ENCODE data around the gene PTGES2.
A peak's percentile ranks its signal among the peaks of the same experiment; 100 is the strongest.
"Not testable (repeated sequence)": the region's sequence is repeated elsewhere in the genome, so short reads cannot be mapped to it uniquely, and the experiment has no call there.

PTGES2 gene

DNA sequence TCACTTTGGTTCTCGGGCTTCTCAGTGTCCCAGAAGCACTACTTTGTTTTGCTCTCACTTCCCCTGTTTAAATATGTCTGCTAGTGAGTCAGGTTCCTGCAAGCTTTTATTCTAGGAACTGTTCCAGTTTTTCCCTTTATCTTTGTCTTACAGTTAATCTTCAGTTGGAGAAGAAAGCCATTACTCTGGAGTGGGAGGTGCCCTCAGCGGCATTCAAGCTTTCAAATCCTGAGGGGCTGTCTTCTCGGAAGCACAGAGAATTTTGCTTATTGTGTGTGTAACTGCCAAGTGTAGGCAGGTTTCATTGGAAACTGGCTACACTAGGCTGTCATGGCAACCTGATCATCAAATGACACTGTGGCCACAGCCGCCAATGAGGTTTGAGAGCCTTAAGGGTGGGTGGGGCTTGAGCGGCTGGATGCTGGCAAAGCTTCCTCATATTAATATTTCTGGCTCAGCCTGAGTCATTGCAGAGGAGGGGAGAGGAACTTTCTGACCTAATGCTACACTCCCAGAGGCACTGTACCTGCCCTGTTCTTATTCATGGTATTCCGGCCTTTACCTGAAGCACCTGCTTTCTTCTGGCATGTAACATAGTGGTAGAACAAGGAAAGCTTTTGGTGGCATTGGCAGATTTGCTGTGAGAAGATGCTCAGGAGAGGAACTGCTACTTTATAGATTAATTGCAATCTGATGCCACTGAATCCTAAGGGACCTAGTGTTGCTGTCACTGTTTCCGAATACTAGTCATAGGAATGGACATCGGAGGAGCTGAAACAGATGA, 33.2 kb downstream of the PTGES2 start:
- peak; percentile 74 for DNase-seq (ENCODE audit: extremely low spot score, insufficient read length, low read depth)

DNA sequence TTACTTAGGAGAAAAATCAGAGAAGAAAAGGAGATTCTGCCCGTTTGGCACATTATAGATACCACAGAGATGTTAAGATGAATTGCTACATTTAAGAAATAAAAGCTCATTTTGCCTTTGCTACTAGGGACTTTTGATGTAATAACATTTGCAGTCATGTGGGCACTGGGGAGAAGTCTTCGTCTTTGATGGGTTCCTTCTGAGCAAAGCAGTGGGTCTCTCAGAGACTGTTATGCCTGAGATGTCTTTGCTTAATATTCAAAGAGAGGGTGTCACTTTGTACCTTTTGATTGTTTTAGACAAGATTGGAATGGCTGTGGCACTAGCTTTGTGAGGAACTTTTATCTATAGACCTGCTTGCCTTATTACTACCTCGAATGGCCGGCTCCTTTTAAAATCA, 34.5 kb downstream of the PTGES2 start:
- FAIRE-seq = no peak

More for the DNA sequence above, 33.2 kb downstream of the PTGES2 start:
- FAIRE-seq = peak; percentile 48

DNA sequence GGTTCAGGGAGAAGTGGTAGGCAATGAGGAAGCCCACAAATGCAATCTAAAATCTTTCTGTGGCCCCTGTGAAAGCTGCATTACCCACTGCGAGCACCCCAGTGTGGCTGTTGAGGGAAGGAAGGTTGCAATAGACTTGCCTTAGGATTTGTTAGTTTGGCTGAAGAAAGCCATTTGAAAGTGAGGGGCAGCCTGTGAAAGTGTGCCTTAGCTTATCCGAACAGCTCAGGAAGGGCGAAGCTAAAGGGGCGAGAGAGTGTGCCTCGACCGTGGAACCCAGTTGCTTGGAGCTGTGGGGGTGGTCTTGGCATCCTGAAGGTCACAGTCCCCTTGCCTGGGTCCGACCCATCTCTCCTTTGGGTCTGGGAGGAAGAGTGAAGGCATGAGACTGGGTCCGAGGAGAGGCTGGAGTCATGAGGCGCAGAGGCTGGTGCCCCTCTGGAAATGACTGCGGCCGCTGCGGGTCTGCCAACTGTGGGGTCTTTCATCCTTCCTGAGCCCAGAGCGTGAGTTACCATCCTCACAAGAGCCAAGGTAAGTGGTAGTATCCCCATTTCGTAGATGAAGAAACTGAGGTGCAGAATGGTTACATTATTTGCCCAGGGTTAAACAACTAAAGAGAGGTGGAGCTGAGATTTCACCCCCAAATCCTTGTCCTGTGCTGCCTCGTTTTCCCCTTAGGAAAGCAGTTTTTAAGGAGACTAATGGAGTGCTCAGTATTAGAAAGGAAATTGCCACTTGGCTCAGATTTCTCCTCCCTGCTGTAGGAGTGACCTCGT, 35.1 kb downstream of the PTGES2 start:
- no peak for DNase-seq (ENCODE audit: extremely low spot score, insufficient read length, low read depth)
- FAIRE-seq = no peak

More for the DNA sequence above, 34.5 kb downstream of the PTGES2 start:
- no peak for DNase-seq (ENCODE audit: extremely low spot score, insufficient read length, low read depth)

DNA sequence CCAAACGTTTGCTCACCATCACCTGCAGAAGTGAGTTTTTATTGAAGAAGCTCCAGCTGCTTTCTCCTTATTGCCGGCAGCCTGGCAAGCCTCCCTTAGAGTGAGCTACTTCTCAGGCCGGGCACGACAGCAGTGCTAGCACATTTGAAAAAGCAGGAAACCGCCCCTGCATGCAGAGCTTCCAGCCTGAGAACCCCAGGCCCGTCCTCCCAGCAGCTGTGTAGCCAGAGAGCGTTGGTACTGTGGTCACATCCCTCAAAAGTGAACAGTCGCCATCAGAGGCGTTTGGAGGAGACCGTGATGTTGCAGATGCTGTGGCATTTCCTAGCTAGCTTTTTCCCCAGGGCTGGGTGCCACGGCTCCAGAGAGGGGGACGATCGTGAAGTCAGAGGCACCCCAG, 36.0 kb downstream of the PTGES2 start:
- FAIRE-seq (no peak), DNase-seq (ENCODE audit: extremely low spot score, insufficient read length, low read depth) (no peak)

DNA sequence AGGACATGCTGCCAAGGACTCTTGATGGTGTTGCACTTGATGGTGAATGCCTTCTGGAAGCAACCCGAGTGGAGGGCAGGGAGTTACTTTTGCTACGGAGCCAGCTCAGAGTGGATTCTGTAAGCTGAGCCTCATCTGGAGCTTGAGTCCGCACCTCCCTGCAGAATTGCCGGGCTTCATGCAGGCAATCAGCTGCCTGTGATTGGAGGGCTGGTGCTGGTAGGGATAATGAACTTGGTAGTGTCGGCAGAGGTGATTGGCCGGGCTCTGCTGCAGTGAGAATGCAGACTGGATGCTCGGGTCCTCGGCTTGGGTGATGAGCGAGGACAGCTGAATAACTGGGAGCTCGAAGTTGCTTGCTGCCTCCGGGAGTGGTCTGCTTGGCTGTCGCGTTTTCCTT, 36.4 kb downstream of the PTGES2 start:
- DNase-seq (ENCODE audit: extremely low spot score, insufficient read length, low read depth) (no peak), FAIRE-seq (no peak)

DNA sequence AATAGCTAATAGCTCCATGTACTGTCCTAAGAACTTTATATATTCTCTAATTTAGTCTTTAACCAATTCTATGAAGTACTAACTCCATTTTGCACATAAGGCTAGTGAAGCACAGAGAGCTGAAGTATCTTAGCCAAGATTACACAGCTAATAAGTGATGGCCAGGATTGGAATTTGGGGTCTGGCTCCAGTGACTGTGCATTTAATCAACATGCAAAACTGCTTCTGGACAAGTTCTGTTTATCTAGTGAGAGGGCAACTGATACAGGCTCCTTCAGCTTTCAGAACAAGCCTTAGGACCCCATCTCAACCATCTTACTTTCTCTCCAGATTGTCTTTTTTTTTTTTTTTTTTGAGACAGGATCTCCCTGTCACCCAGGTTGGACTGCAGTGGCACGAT, 38.2 kb downstream of the PTGES2 start:
- no peak for DNase-seq (ENCODE audit: extremely low spot score, insufficient read length, low read depth)
- no peak for FAIRE-seq

DNA sequence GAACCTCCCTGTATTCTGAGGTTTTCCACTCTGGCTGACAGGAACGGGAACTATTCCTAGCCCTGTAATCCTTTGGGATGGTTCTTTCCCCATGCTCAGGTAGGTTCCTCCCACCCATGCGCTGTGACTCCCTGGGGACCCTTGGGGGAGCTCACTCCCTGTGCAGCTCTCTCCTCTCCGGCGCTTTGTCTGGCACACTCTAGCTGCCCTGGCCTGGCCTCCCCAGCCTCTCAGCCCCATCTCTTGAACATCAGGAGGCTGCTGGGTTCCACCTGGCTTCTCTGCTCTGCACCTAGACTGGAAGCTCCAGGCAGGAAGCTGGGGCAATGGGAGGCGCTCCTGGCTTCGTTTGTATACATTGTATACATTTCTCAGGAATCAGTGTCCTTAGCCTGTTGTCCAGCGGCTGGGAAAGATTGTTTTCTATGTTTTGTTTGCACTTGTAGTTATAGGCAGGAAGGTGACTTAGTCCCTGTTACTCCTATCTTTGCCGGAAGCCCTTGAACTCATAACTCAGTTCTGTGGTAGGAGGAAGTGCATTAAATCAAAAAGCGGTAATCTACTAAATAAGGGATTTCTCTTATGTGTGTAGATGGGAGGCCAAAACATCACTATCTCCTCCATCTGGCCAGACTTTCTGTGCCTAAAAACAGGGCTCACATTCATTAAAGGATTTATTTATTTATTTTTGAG, 39.1 kb downstream of the PTGES2 start:
- FAIRE-seq (no peak), DNase-seq (ENCODE audit: extremely low spot score, insufficient read length, low read depth) (no peak)

DNA sequence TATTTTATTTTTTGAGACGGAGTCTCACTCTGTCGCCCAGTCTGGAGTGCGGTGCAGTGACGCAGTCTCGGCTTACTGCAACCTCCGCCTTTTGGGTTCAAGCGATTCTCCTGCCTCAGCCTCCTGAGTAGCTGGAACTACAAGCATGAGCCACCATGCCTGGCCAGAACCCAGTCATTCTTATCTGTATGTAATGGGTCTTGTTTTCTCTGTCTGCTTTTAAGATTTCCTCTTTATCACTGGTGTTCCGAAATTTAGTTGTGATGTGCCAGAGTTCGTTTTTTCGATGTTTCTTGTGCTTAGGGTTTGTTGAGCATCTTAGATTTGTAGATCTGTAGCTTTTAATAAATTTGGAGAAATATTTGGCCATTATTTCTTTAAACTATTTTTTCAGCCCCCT, 40.3 kb downstream of the PTGES2 start:
- FAIRE-seq (no peak), DNase-seq (ENCODE audit: extremely low spot score, insufficient read length, low read depth) (no peak)

DNA sequence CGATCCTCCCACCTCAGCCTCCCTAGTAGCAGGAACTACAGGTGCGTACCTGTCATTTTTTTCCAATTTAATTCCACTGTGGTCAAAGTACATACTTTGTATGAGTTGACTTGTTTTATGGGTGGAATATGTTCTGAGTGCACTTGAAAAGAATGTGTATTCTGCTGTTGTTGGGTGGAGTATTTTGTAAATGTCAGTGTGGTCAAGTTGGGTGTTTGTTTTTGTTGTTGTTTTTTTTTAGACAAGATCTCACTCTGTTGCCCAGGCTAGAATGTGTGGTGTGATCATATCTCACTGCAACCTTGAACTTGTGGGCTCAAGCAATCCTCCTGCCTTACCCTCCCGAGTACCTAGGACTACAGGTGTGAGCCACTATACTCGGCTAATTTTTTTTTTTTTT, 41.6 kb downstream of the PTGES2 start:
- DNase-seq (ENCODE audit: extremely low spot score, insufficient read length, low read depth) (no peak), FAIRE-seq (no peak)

DNA sequence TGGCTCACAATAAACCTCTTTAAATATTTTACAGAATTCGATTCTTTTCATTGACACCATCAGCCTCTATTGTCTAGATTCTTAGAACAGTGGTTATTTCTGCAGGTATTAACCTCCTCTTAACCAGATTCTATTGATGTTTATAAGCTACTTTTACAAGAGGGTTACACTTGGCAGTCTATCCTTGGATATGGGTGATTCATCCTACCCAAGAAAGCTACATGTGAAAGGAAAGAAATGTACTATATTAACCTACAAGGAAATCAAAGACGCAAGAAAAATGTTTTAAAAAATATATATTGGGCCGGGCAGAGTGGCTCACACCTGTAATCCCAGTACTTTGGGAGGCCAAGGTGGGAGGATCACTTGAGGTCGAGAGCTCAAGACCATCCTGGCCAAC, 42.8 kb downstream of the PTGES2 start:
- no peak for DNase-seq (ENCODE audit: extremely low spot score, insufficient read length, low read depth)

DNA sequence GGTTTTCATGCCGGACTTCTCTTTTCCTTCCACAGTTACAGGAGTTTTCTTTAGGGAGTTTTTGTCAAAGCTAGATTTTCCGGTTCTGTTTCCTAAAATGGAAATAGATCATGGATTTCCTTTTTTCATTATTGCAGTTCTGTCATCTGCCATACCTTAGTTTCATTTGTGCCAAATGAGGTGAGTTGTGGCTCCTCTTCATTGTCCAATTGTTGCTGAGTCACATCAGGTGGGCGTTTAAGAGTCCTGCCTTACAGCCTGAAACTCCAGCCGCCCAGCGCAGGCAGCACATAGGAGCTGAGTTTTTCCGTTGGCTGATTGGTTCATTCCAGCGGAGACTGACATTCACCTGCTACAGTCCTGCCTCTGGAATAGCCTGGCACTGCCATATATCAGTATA, 45.4 kb downstream of the PTGES2 start:
- no peak for DNase-seq (ENCODE audit: extremely low spot score, insufficient read length, low read depth)

More for the DNA sequence above, 42.8 kb downstream of the PTGES2 start:
- no peak for FAIRE-seq

DNA sequence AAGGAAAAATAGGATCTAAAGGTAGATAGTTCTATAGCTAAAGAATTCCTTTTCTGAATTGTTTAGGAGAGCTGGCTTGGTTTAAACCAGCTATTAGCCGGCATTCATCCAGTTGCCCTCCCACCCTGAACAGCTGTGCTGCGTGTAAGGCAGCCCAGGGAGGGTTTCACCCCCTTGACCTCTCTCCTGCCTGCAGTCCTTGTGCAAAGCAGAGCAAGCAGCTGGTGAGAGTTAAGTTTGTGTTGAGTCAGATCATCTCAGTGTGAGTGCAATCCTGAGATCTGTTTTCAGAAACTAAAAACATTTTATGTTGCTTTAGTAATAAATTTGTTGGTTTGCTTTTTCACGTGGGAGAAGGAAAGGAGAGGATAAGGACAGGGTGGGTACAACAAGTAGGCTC, 46.5 kb downstream of the PTGES2 start:
- FAIRE-seq (no peak), DNase-seq (ENCODE audit: extremely low spot score, insufficient read length, low read depth) (no peak)

More for the DNA sequence above, 45.4 kb downstream of the PTGES2 start:
- FAIRE-seq = no peak

DNA sequence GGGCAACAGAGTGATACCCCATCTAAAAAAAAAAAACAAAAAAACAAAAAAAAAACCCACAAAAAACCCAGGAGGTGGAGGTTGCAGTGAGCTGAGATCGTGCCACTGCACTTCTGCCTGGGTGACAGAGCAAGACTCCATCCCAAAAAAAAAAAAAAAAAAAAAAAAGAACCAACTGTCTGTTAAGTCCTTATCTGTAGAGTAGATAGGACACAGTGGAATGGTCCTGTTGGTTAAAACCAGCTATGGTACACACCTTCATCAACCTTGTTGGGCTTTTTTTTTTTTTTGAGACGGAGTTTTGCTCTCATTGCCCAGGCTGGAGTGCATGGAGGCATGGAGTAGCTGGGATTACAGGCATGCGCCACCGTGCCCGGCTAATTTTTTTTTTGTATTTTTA, 47.3 kb downstream of the PTGES2 start:
- no peak for FAIRE-seq
- no peak for DNase-seq (ENCODE audit: extremely low spot score, insufficient read length, low read depth)

DNA sequence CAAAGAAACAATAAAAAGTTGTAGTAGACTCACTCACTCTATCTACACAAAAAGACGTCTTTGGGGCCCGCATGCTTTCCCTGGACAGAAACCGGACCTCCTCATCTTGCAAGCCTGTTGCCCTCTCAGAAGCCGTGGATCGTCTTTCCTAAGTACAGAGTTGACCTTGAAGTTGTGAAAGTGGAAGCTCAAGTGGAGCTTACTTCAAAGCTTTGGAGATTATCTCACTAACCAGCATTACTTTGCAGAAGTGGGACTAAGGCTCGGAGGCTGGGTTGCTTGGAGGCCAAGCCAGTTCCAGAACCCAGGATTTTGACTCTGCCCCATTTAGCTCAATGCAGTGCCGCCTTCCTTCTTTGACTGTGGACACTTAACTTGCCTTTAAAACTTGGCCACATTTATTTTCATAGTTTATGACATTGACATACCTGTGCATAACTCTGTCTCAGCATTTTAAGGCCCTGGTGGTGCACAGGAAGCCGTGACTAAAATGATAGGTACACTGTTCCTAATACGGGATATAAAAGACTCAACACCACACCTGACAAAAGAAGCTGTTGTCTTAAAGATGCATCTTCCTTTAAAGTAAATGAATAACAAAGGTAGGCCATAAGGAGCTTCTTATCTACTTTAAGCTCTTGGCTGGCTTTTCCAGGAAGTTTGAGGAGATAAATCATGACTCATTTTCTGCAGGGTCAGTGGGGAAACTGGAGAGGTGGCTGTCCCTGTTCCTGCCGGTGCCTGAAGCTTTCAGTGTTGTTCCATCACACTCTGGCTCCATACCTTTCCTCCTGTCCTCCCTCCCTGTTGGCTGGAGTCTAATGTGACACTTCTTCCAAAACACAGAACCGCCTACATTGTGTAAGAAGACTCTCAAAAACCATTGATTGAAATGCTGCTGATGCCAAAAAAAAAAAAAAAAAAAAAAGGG, 48.8 kb downstream of the PTGES2 start:
- DNase-seq (ENCODE audit: extremely low spot score, insufficient read length, low read depth) = no peak
- FAIRE-seq = no peak

DNA sequence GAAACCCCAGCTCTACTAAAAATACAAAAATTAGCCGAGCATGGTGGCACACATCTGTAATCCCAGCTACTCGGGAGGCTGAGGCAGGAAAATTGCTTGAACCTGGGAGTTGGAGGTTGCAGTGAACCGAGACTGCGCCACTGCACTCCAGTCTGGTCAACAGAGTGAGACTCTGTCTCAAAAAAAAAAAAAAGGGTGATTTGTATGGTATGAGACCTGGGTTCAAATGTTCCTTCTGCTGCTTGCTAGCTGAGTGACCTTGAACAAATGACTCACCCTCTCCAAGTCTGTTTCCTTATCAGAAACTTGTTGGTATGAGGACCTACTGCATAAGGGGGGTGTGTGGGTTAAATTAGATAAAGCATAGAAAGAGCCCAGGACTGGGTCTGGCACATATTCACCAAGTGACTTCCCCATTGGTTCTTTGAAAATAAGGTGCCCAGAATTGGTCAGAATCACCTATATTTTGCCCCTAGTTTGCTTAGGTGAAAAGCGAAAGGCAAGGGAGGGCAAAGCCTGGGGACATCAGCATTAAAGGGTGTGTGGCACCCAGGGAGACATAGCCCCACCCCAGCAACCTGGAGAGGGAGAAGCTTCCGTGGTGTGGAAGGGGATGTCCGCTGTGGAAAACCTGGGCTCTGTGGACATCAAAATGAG, 49.6 kb downstream of the PTGES2 start:
- no peak for FAIRE-seq
- DNase-seq (ENCODE audit: extremely low spot score, insufficient read length, low read depth) = no peak

DNA sequence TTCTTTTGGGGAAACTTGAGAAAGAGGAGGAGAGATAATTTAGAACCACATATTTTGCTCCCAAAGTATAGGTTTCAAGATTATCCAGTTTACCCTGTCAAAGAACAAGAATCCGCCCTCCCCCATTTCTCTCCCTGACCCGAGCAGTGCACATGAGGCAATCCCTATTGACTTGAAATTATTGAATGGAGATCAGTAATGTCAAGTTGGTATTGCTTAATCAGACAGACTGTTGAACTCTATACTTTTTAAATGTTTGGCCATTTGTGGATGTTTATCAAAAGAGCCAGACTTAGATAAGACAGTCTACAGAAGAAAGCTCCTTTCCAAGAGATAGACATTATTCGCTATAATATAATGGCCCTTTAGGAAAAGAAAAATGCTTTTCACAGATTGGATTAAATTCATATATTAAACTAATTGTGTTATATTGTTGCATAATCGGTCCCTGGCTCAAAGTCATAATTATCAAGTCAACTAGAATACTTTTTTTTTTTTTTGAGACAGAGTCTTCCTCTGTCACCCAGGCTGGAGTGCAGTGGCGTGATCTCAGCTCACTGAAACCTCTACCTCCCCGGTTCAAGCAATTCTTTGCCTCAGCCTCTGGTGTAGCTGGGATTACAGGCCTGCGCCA, 54.2 kb downstream of the PTGES2 start:
- DNase-seq (ENCODE audit: extremely low spot score, insufficient read length, low read depth) (no peak), FAIRE-seq (no peak)

DNA sequence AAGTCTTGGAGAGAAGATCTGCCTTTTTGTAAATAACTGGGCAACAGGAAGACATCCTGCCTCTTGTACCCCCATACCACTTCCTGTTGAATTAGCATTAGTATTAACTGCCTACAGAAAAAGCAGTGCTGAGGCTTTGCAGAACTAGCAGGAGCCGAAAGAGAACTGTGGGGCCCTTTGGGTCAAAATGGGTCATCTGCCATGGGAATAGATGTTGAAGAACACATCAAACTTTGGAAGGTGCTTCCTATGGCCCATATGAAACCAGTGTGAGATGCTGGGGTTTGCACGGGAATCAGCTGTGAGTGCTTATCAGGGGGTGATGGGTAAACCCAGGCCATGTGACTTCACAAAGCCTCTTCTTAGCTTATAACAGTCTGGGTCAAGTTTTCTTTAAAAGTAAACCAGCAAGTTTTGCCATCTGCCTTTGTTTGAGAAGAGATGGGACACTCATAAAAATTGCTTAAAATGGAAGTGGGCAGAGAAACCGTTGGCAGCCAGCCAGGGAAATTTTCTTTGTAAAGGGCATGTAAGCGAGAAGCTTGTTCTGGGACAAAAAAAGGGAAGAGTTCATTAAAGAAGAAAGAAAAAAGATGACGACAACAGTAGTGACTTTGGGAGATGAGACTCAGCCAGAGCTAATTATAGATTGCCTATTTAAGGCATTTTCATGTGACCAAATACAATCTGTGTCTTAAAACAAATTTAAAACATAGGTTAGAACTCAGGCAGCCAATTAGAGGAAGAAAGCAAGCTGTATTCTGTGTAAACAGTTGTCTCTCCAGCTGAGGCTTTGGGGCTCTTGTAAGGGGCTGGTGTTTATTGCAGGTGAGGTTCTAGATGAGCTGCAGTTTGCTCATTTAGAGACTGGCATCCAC, 55.1 kb downstream of the PTGES2 start:
- DNase-seq (ENCODE audit: extremely low spot score, insufficient read length, low read depth) = no peak

DNA sequence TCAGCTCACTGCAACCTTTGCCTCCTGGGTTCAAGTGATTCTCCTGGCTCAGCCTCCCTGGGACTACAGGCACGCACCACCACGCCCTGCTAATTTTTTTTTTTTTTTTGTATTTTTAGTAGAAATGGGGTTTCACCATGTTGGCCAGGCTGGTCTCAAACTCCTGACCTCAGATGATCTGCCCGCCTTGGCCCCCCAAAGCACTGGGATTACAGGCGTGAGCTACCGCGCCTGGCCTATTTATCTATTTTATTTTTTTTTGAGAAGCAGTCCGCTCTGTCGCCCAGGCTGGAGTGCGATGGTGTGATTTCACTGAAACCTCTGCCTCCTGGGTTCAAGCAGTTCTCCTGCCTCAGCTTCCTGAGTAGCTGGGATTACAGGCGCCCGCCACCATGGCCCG, 56.1 kb downstream of the PTGES2 start:
- DNase-seq (ENCODE audit: extremely low spot score, insufficient read length, low read depth); FAIRE-seq: not testable (repeated sequence)

More for the DNA sequence above, 55.1 kb downstream of the PTGES2 start:
- peak; percentile 63 for FAIRE-seq

Measured in GM18507 (cell line).